ENCODE data around the gene NFASC.

Gene NFASC

DNA sequence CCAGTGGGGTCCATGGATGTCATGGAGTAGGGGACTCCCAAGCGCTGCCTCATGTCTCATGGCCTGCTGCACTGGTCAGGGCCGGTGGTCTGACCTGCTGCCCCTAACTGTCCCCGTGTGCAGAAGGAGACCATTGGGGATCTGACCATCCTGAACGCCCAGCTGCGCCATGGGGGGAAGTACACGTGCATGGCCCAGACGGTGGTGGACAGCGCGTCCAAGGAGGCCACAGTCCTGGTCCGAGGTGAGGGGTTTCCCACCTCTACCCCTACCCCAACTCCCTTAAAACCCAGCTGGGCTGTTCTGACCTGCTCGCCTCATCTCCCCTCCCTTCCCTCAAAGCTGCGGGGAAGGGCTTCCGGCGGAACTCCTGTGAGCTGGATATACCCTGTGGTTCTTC lies 195.0 kb downstream of the NFASC start:
- Histone ChIP-seq H3K4ac (ENCODE audit: low read depth, low read length) (no peak overlapping the region), H2BK5ac (ENCODE audit: low read depth, low read length, poor library complexity) (no peak overlapping the region)

DNA sequence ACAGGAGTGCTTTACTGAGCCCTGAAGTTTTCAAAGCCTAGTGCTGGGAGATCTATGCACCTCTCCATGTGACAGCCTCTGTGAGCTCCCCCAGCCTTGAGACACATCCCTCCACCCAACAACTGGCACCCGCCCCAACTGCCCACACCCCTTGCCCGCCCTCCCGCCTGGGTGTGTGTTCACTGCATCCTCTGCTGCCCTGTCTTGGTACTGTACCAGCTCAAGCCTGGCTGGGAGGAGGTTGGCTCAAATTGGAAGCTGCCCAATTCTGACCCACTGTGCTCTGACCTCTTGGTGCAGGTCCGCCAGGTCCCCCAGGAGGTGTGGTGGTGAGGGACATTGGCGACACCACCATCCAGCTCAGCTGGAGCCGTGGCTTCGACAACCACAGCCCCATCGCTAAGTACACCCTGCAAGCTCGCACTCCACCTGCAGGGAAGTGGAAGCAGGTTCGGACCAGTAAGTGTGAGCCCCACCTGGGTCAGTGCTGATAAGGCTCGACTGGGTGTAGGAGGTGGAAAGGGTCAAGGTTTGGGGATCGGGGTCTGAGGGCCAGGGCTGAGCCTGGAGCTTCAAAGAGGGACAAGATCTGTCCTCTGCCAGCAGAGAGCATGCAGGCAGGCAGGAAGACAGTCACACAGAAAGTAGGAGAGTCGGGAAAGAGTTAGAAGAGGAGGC lies 195.6 kb downstream of the NFASC start:
- no peak overlapping the region for H3K4me3 ChIP-seq (ENCODE audit: low read depth, low read length)
- H3K4me1 ChIP-seq (ENCODE audit: control insufficient read depth in 1 of 2, insufficient read depth in 2 of 2, low read length in 2 of 2), result no peaks in the 10 kb centered on the region
- no peak overlapping the region for H3K14ac ChIP-seq (ENCODE audit: low read length)
- no peaks in the 10 kb centered on the region for H3K79me1 ChIP-seq (ENCODE audit: low read length)
- no peak overlapping the region for H2AK5ac ChIP-seq (ENCODE audit: low read length)
- no peak overlapping the region for H3K9ac ChIP-seq (ENCODE audit: low read length)
- WGBS (ENCODE audit: extremely low coverage, insufficient coverage, insufficient read length), result no CpG with 5 or more reads among the region's 13 CpGs
- H3K23ac ChIP-seq (ENCODE audit: low read length), result no peak overlapping the region
- no peak overlapping the region for H3K4me2 ChIP-seq (ENCODE audit: low read length)
- H3K36me3 ChIP-seq (ENCODE audit: control insufficient read depth in 1 of 2, insufficient read depth in 2 of 2, low read length in 2 of 2), result no peaks in the 10 kb centered on the region
- no peak overlapping the region for H2BK12ac ChIP-seq (ENCODE audit: low read length)
- H4K8ac ChIP-seq (ENCODE audit: low read depth, low read length), result no peak overlapping the region
- no peak overlapping the region for H2BK5ac ChIP-seq (ENCODE audit: low read depth, low read length, poor library complexity)
- no peak overlapping the region for H2AFZ ChIP-seq (ENCODE audit: insufficient read depth, low read length, poor library complexity)
- no peak overlapping the region for H4K12ac ChIP-seq (ENCODE audit: low read depth, low read length)
- H3K18ac ChIP-seq (ENCODE audit: low read length), result no peak overlapping the region
- no peaks in the 10 kb centered on the region for H3K27me3 ChIP-seq (ENCODE audit: insufficient read depth, low read length)
- H3K9me3 ChIP-seq (ENCODE audit: insufficient read depth, low read depth, low read length), result no peaks in the 10 kb centered on the region
- H2BK120ac ChIP-seq (ENCODE audit: insufficient read depth, low read length, poor library complexity), result no peak overlapping the region
- DNase-seq, result no peak
- H3K4ac ChIP-seq (ENCODE audit: low read depth, low read length), result no peak overlapping the region
- no peaks in the 10 kb centered on the region for H3K79me2 ChIP-seq (ENCODE audit: control insufficient read depth, insufficient read depth, low read length, poor library complexity)
- H3K27ac ChIP-seq (ENCODE audit: low read depth, low read length), result no peak overlapping the region
- no peak overlapping the region for H4K91ac ChIP-seq (ENCODE audit: low read depth, low read length)

More for the DNA sequence above, 195.0 kb downstream of the NFASC start:
- no peak overlapping the region for H3K27ac ChIP-seq (ENCODE audit: low read depth, low read length)
- no peak overlapping the region for H3K23ac ChIP-seq (ENCODE audit: low read length)
- no peaks in the 10 kb centered on the region for H3K27me3 ChIP-seq (ENCODE audit: insufficient read depth, low read length)
- H4K12ac ChIP-seq (ENCODE audit: low read depth, low read length), result no peak overlapping the region
- H3K4me1 ChIP-seq (ENCODE audit: control insufficient read depth in 1 of 2, insufficient read depth in 2 of 2, low read length in 2 of 2), result no peaks in the 10 kb centered on the region
- no peak overlapping the region for H3K18ac ChIP-seq (ENCODE audit: low read length)
- H3K4me3 ChIP-seq (ENCODE audit: low read depth, low read length), result no peak overlapping the region
- no peak overlapping the region for H4K8ac ChIP-seq (ENCODE audit: low read depth, low read length)
- no peak overlapping the region for H2BK12ac ChIP-seq (ENCODE audit: low read length)
- no peak overlapping the region for H2BK120ac ChIP-seq (ENCODE audit: insufficient read depth, low read length, poor library complexity)
- no peaks in the 10 kb centered on the region for H3K79me2 ChIP-seq (ENCODE audit: control insufficient read depth, insufficient read depth, low read length, poor library complexity)
- no peak overlapping the region for H3K14ac ChIP-seq (ENCODE audit: low read length)
- DNase-seq, result no peak
- no peak overlapping the region for H4K91ac ChIP-seq (ENCODE audit: low read depth, low read length)
- no peaks in the 10 kb centered on the region for H3K9me3 ChIP-seq (ENCODE audit: insufficient read depth, low read depth, low read length)
- no peaks in the 10 kb centered on the region for H3K36me3 ChIP-seq (ENCODE audit: control insufficient read depth in 1 of 2, insufficient read depth in 2 of 2, low read length in 2 of 2)
- WGBS (ENCODE audit: extremely low coverage, insufficient coverage, insufficient read length), result no CpG with 5 or more reads among the region's 14 CpGs
- no peak overlapping the region for H2AK5ac ChIP-seq (ENCODE audit: low read length)
- H3K9ac ChIP-seq (ENCODE audit: low read length), result no peak overlapping the region
- no peak overlapping the region for H3K4me2 ChIP-seq (ENCODE audit: low read length)
- H2AFZ ChIP-seq (ENCODE audit: insufficient read depth, low read length, poor library complexity), result no peak overlapping the region
- H3K79me1 ChIP-seq (ENCODE audit: low read length), result no peaks in the 10 kb centered on the region

DNA sequence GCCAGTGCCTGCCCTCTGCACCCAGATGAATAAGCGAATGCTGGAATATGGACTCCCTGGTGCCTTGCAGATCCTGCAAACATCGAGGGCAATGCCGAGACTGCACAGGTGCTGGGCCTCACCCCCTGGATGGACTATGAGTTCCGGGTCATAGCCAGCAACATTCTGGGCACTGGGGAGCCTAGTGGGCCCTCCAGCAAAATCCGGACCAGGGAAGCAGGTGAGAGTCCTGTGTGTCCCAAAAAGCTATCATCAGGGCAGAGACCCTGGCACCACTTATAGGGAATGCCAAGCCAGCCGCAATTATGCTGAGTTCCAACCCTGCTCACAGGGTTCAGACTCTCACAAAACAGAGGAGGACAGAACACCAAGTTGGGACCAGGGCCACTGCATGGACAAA lies 196.4 kb downstream of the NFASC start:
- no peaks in the 10 kb centered on the region for H3K79me1 ChIP-seq (ENCODE audit: low read length)
- H3K4ac ChIP-seq (ENCODE audit: low read depth, low read length), result no peak overlapping the region
- no peak overlapping the region for H3K4me2 ChIP-seq (ENCODE audit: low read length)
- no peak overlapping the region for H2BK5ac ChIP-seq (ENCODE audit: low read depth, low read length, poor library complexity)
- no peak for DNase-seq
- no peak overlapping the region for H2AFZ ChIP-seq (ENCODE audit: insufficient read depth, low read length, poor library complexity)
- H3K4me3 ChIP-seq (ENCODE audit: low read depth, low read length), result no peak overlapping the region
- no peaks in the 10 kb centered on the region for H3K79me2 ChIP-seq (ENCODE audit: control insufficient read depth, insufficient read depth, low read length, poor library complexity)
- H2AK5ac ChIP-seq (ENCODE audit: low read length), result no peak overlapping the region
- WGBS (ENCODE audit: extremely low coverage, insufficient coverage, insufficient read length), result no CpG with 5 or more reads among the region's 6 CpGs
- H4K8ac ChIP-seq (ENCODE audit: low read depth, low read length), result no peak overlapping the region
- H3K14ac ChIP-seq (ENCODE audit: low read length), result no peak overlapping the region
- no peak overlapping the region for H4K91ac ChIP-seq (ENCODE audit: low read depth, low read length)
- no peaks in the 10 kb centered on the region for H3K27me3 ChIP-seq (ENCODE audit: insufficient read depth, low read length)
- no peak overlapping the region for H4K12ac ChIP-seq (ENCODE audit: low read depth, low read length)
- H3K27ac ChIP-seq (ENCODE audit: low read depth, low read length), result no peak overlapping the region
- no peak overlapping the region for H3K23ac ChIP-seq (ENCODE audit: low read length)
- no peaks in the 10 kb centered on the region for H3K4me1 ChIP-seq (ENCODE audit: control insufficient read depth in 1 of 2, insufficient read depth in 2 of 2, low read length in 2 of 2)
- no peak overlapping the region for H2BK12ac ChIP-seq (ENCODE audit: low read length)
- no peak overlapping the region for H3K18ac ChIP-seq (ENCODE audit: low read length)
- H3K36me3 ChIP-seq (ENCODE audit: control insufficient read depth in 1 of 2, insufficient read depth in 2 of 2, low read length in 2 of 2), result no peaks in the 10 kb centered on the region
- no peaks in the 10 kb centered on the region for H3K9me3 ChIP-seq (ENCODE audit: insufficient read depth, low read depth, low read length)
- no peak overlapping the region for H2BK120ac ChIP-seq (ENCODE audit: insufficient read depth, low read length, poor library complexity)
- no peak overlapping the region for H3K9ac ChIP-seq (ENCODE audit: low read length)

DNA sequence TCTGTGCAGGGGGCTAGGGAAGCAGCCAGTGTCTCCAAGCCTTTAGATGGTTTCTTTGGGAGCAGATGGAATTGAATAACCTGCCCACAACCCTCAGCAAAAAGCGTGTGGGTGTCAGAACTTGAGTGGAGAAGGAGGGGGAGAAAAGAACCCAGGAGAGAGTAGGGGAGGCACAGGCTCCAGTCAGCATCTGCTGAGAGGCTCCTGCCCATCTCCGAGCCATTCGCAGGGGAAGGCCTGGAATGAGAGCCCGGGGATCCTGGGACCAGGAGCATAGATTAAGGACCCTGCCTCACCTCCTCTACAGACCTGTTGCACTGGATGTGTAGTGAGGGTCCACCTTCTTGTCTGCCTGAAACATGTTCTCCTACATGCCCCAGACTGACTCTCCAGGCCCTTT lies 197.3 kb downstream of the NFASC start:
- Histone ChIP-seq H3K9ac (ENCODE audit: low read length) (no peak overlapping the region), H2BK5ac (ENCODE audit: low read depth, low read length, poor library complexity) (no peak overlapping the region), H2BK12ac (ENCODE audit: low read length) (no peak overlapping the region), H2BK120ac (ENCODE audit: insufficient read depth, low read length, poor library complexity) (no peak overlapping the region), H3K27me3 (ENCODE audit: insufficient read depth, low read length) (no peaks in the 10 kb centered on the region), H4K8ac (ENCODE audit: low read depth, low read length) (no peak overlapping the region), H3K79me1 (ENCODE audit: low read length) (no peaks in the 10 kb centered on the region), H3K36me3 (ENCODE audit: control insufficient read depth in 1 of 2, insufficient read depth in 2 of 2, low read length in 2 of 2) (no peaks in the 10 kb centered on the region), H3K79me2 (ENCODE audit: control insufficient read depth, insufficient read depth, low read length, poor library complexity) (no peaks in the 10 kb centered on the region), H2AFZ (ENCODE audit: insufficient read depth, low read length, poor library complexity) (no peak overlapping the region), H3K4me1 (ENCODE audit: control insufficient read depth in 1 of 2, insufficient read depth in 2 of 2, low read length in 2 of 2) (no peaks in the 10 kb centered on the region), H3K4me2 (ENCODE audit: low read length) (no peak overlapping the region), H2AK5ac (ENCODE audit: low read length) (no peak overlapping the region), H3K27ac (ENCODE audit: low read depth, low read length) (no peak overlapping the region), H3K18ac (ENCODE audit: low read length) (no peak overlapping the region), H4K12ac (ENCODE audit: low read depth, low read length) (no peak overlapping the region), H3K14ac (ENCODE audit: low read length) (no peak overlapping the region), H3K4ac (ENCODE audit: low read depth, low read length) (no peak overlapping the region), H3K4me3 (ENCODE audit: low read depth, low read length) (no peak overlapping the region), H3K9me3 (ENCODE audit: insufficient read depth, low read depth, low read length) (no peaks in the 10 kb centered on the region), H3K23ac (ENCODE audit: low read length) (no peak overlapping the region), H4K91ac (ENCODE audit: low read depth, low read length) (no peak overlapping the region)
- no CpG with 5 or more reads among the region's 4 CpGs for WGBS (ENCODE audit: extremely low coverage, insufficient coverage, insufficient read length)
- no peak for DNase-seq

Measured in trophoblast cell (in vitro differentiated cells and primary cell).